ENCODE measurements around the gene TLL1. TPM values are rescaled to one million over a fixed set of nuclear protein-coding genes. Genes with fewer than 3 reads are reported as not detected.

The TLL1 gene
- total RNA-seq, 2 experiments from 2014 or later, result 0.44 to 3.9 TPM

GRCh38 chr4:166017804-166018203 lies 144.8 kb downstream of the TLL1 start:
- intact Hi-C loops (cut with micrococcal nuclease; ENCODE audit: unreplicated experiment), result no loop called here
- no peak overlapping the region for H3K27ac ChIP-seq (ENCODE audit: low read depth, low read length, poor library complexity, severe bottlenecking)
- TF ChIP-seq CTCF (conservative IDR thresholded peaks at IDR 0.05; ENCODE audit: low read length) (no peak), EZH2phosphoT487 (IDR thresholded peaks at IDR 0.05; ENCODE audit: borderline replicate concordance, low read depth, low read length) (no peak)
- no peaks in the 10 kb centered on the region for H3K9me3 ChIP-seq (ENCODE audit: low read length)
- no peaks in the 10 kb centered on the region for H3K36me3 ChIP-seq (ENCODE audit: insufficient read depth, low read length)
- no peaks in the 10 kb centered on the region for H4K20me1 ChIP-seq (ENCODE audit: insufficient read depth, low read length)
- DNase-seq (ENCODE audit: low spot score), result no peak
- no TSS peak for BruUV-seq (replicated peaks)
- POLR2A ChIA-PET, result interaction anchor here (1.1 kb wide), 1 partner anchor 10 kb away, joined by 4 read pairs; no protein-coding TSS in a partner anchor
- H3K4me2 ChIP-seq (ENCODE audit: low read length), result no peak overlapping the region
- no peaks in the 10 kb centered on the region for H3K9me2 ChIP-seq (ENCODE audit: insufficient read depth, low read length)
- no peaks in the 10 kb centered on the region for H3K79me2 ChIP-seq (ENCODE audit: insufficient read depth, low read depth, low read length)
- no peak overlapping the region for H2AFZ ChIP-seq (ENCODE audit: low read length)
- no peaks in the 10 kb centered on the region for H3K4me1 ChIP-seq (ENCODE audit: insufficient read depth, low read length, poor library complexity, severe bottlenecking)
- CTCF ChIA-PET (ENCODE audit: unreplicated experiment), result no interaction called here
- H3K4me3 ChIP-seq (ENCODE audit: low read depth, low read length, poor library complexity, severe bottlenecking), result no peak overlapping the region

DNA sequence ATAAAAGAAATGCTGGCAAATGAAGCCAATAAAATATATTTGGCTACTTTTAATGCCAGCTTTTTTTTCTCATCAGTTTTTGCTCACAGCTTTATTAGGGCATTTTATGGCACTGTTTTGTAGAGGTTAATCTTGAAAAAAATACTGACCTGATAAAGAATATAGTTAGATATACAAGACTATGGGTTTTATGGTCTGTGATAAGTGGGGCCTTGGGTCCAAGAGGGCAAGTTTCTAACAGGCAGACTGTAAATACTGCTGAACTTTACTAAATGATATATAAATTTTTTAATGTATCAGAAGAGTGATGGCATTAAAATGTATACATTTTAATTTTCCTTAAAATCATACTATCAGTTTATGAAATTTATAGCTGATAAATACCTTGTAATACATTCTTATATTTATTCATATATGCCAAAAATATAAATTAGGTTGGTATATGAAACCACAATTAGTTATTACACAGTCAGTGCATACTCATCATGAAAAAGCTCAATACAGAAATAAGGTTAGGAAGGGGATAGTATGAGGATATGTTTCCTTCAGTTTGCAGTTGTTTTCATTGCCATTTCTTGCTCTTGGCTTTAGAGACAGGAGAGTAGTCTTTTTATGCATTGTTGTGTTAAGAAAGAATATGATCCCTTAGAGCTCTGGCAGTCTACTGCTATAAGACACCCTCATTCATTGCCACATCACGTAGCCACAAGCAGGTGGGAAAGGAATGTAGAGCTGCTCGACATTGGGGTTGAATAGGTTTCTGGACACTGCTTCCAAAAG lies 146.6 kb downstream of the TLL1 start:
- TF ChIP-seq EZH2phosphoT487 (IDR thresholded peaks at IDR 0.05; ENCODE audit: borderline replicate concordance, low read depth, low read length), result no peak
- no peak for TF ChIP-seq CTCF (conservative IDR thresholded peaks at IDR 0.05; ENCODE audit: low read length)
- Histone ChIP-seq H3K36me3 (ENCODE audit: insufficient read depth, low read length) (no peaks in the 10 kb centered on the region), H3K79me2 (ENCODE audit: insufficient read depth, low read depth, low read length) (no peaks in the 10 kb centered on the region), H3K9me2 (ENCODE audit: insufficient read depth, low read length) (no peaks in the 10 kb centered on the region), H3K27ac (ENCODE audit: low read depth, low read length, poor library complexity, severe bottlenecking) (no peak overlapping the region), H3K9me3 (ENCODE audit: low read length) (no peaks in the 10 kb centered on the region), H3K4me3 (ENCODE audit: low read depth, low read length, poor library complexity, severe bottlenecking) (no peak overlapping the region), H2AFZ (ENCODE audit: low read length) (no peak overlapping the region), H3K4me1 (ENCODE audit: insufficient read depth, low read length, poor library complexity, severe bottlenecking) (no peaks in the 10 kb centered on the region), H4K20me1 (ENCODE audit: insufficient read depth, low read length) (no peaks in the 10 kb centered on the region), H3K4me2 (ENCODE audit: low read length) (no peak overlapping the region)
- no TSS peak for BruUV-seq (replicated peaks)
- CTCF ChIA-PET (ENCODE audit: unreplicated experiment), result no interaction called here
- POLR2A ChIA-PET, result interaction anchor here (0.6 to 1.4 kb wide), 5 partner anchors 9 to 37 kb away, joined by 3 read pairs; no protein-coding TSS in a partner anchor
- intact Hi-C loops (cut with micrococcal nuclease; ENCODE audit: unreplicated experiment), result no loop called here
- no peak for DNase-seq (ENCODE audit: low spot score)

DNA sequence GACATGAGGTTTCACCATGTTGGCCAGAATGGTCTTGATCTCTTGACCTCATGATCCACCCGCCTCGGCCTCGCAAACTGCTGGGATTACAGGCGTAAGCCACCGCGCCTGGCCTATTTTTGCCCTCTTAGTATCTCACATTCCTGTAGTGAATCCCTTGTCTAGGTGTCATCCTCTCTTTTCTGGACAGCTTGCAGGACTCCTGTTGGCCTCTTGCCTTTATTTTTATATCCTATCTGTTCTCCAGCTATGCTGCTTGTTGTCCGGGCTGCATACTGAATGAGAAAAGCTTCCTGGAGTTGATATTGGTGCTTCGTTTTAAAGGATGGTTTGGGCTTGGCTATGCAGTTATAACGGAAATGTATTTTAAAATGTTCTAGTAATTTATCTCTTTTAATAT lies 148.6 kb downstream of the TLL1 start:
- no peak for DNase-seq (ENCODE audit: low spot score)
- ChIA-PET CTCF (ENCODE audit: unreplicated experiment) (no interaction called here), POLR2A (no interaction called here)
- H3K27ac ChIP-seq (ENCODE audit: low read depth, low read length, poor library complexity, severe bottlenecking), result no peak overlapping the region
- no peaks in the 10 kb centered on the region for H3K9me2 ChIP-seq (ENCODE audit: insufficient read depth, low read length)
- BruUV-seq (replicated peaks), result no TSS peak
- H4K20me1 ChIP-seq (ENCODE audit: insufficient read depth, low read length), result no peaks in the 10 kb centered on the region
- no peaks in the 10 kb centered on the region for H3K79me2 ChIP-seq (ENCODE audit: insufficient read depth, low read depth, low read length)
- intact Hi-C loops (cut with micrococcal nuclease; ENCODE audit: unreplicated experiment), result no loop called here
- H3K4me3 ChIP-seq (ENCODE audit: low read depth, low read length, poor library complexity, severe bottlenecking), result no peak overlapping the region
- no peaks in the 10 kb centered on the region for H3K36me3 ChIP-seq (ENCODE audit: insufficient read depth, low read length)
- H3K4me1 ChIP-seq (ENCODE audit: insufficient read depth, low read length, poor library complexity, severe bottlenecking), result no peaks in the 10 kb centered on the region
- TF ChIP-seq CTCF (conservative IDR thresholded peaks at IDR 0.05; ENCODE audit: low read length) (no peak), EZH2phosphoT487 (IDR thresholded peaks at IDR 0.05; ENCODE audit: borderline replicate concordance, low read depth, low read length) (no peak)
- H3K4me2 ChIP-seq (ENCODE audit: low read length), result no peak overlapping the region
- no peak overlapping the region for H2AFZ ChIP-seq (ENCODE audit: low read length)
- H3K9me3 ChIP-seq (ENCODE audit: low read length), result no peaks in the 10 kb centered on the region
